Pancreas (tissue), 10 donors: Measurements from ENCODE around the gene SPEM1. TPM values are rescaled to one million over a fixed set of nuclear protein-coding genes. Genes with fewer than 3 reads are reported as not detected.
A peak's percentile ranks its signal among the peaks of the same experiment; 100 is the strongest.

ENCODE experiments used
- ATAC-seq, 4 donors: fragments of 200-7000 bp; cut with Tn5 transposase; one replicate each; pipeline versions ENCODE4 v1.8.0 to v1.9.1; 2020; ENCODE audit warnings: mild to moderate bottlenecking in 4 of 4, moderate library complexity in 4 of 4
- DNase-seq, 6 donors: peaks; one replicate each; pipeline ENCODE4 v3.0.0-alpha.2; 2020
- FAIRE-seq: peaks from 2 replicates; lab custom pipeline; 2012; peaks lifted over from hg19 to GRCh38; lab: Jason Lieb, UNC
- H3K27ac ChIP-seq, 4 donors: fragments of 200-600 bp; sonication (generic); 1 replicate in 3 of 4; 2 replicates in 1 of 4; pipeline versions ENCODE4 v1.5.0 to v1.8.0; 2020
- H3K27me3 ChIP-seq, 4 donors: fragments of 200-600 bp; one replicate each; pipeline ENCODE4 v1.8.0; 2021
- H3K36me3 ChIP-seq, 3 donors: fragments of 200-600 bp; sonication (generic) in 1 of 3; one replicate each; pipeline versions ENCODE4 v1.5.0 to v1.8.0; 2020 to 2021
- H3K4me1 ChIP-seq, 3 donors: fragments of 200-600 bp; one replicate each; pipeline ENCODE4 v1.8.0; 2021
- H3K4me3 ChIP-seq, 4 donors: fragments of 200-600 bp; sonication (generic) in 2 of 4; one replicate each; pipeline versions ENCODE4 v1.5.0 to v1.8.0; 2020 to 2021
- H3K9me3 ChIP-seq, 4 donors: fragments of 200-600 bp; one replicate each; pipeline ENCODE4 v1.8.0; 2021
- CTCF ChIP-seq, 4 donors: fragments of 200-600 bp; sonication (generic) in 3 of 4; IDR thresholded peaks; one replicate each; pipeline versions ENCODE4 v1.5.0 to v1.8.0; 2021; ENCODE audit warnings: antibody characterized with exemption in 4 of 4
- WGBS, 2 donors: extraction: QIAGEN DNeasy Blood & Tissue Kit; methylation state at CpG; one replicate each; pipeline ENCODE4 v1.1.7; 2013; 5-methylcytosine and 5-hydroxymethylcytosine counted together
- intact Hi-C, 3 donors: fragments of 100-400 bp; cut with DNase I; formaldehyde crosslinking; loops; one replicate each; pipeline versions ENCODE4 v1.11.1 to v1.14.2; 2022
- polyA plus RNA-seq, 2 donors: library from polyadenylated mRNA; stranded (reverse); fragments of 200-250 nt; gene quantifications; one replicate each; pipeline ENCODE4 v1.2.3, GENCODE V29; 2013
- total RNA-seq, 6 donors: library from RNA; stranded (reverse); fragmentation: NEBNext Ultra II Directional in 4 of 6; extraction: Animal tissue kit (Norgen Biotek cat#: 25700) in 4 of 6; gene quantifications; one replicate each; pipeline versions ENCODE4 v1.2.1 to v1.2.4, GENCODE V29; 2021 to 2023
- donor health status: healthy with polysubstance abuse.
- donor health status: DM: no; HTN: no; CAD: no; lungs with moderate emphysema.
- donor health status: DM: no; HTN: no; CAD: no.
- donor health status: control.
- donor health status: control.
- donor health status: Bipolar disorder and iron deficiency.
- donor health status: DM: yes; HTN: yes; CAD: no.
- donor health status: DM: no; HTN: no; CAD: no.
- donor health status: DM: no; HTN: no; CAD: no.
- donor health status: DM: yes; HTN: yes; CAD: no.

The SPEM1 gene
- total and polyA plus RNA-seq, 8 donors, result not detected

DNA sequence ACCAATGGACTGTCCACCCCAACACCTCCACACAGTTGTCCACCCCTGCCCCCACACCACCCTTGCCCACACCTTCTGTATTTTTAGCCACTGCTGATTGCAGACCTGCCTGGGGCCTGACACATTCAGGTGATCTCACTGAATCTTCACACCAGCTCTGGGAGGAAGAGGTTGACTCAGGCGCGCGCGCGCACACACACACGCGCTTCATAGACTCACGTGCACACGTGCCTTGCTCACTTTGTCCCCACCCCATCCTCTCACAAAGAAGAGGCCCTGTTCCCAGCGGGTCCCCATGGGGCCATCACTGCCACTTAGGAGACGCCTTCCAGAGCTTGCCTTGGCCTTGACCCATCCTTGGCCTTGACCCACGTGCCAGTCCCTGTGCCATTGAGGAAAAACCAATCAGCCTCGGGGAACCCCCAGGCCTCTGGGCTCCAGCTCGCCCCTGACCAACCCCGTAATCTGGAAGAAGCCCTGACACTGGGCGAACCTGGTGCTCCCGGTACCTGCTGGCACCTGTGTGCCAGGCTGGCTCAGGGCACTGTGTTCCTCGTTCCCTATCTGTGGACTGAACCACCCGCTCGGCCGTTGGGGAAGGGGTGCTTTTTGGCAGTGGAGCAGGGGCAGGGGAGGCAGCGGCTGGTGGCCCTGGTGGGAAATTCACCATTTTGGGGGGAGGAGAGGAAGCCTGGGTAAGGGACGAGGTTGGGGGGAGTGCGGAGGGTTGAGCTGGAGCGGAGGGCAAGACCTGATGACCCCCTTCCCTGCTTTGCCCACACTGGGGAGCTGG, 9.3 kb upstream of the SPEM1 start:
- Histone ChIP-seq H3K4me1 (no peaks in the 10 kb centered on the region), H3K9me3 (no peaks in the 10 kb centered on the region), H3K27me3 (no peaks in the 10 kb centered on the region), H3K4me3 (no peak overlapping the region), H3K27ac (no peak overlapping the region), H3K36me3 (no peaks in the 10 kb centered on the region)
- DNase-seq, result no peak
- intact Hi-C loops, result no loop called here
- 81 to 82% methylated on average over 25 of the region's 25 CpGs for WGBS, 2 donors
- no peak for ATAC-seq
- TF ChIP-seq CTCF (IDR thresholded peaks at IDR 0.05), result no peak
- no peak for FAIRE-seq

GRCh38 chr17:7411427-7411750, 8.7 kb upstream of the SPEM1 start:
- ATAC-seq (no peak), FAIRE-seq (no peak), DNase-seq (no peak)
- H3K4me1 ChIP-seq, result no peaks in the 10 kb centered on the region
- H3K36me3 ChIP-seq, result no peaks in the 10 kb centered on the region
- H3K27me3 ChIP-seq, result no peaks in the 10 kb centered on the region
- no peaks in the 10 kb centered on the region for H3K9me3 ChIP-seq
- intact Hi-C loops, result no loop called here
- no peak overlapping the region for H3K4me3 ChIP-seq
- WGBS, 2 donors, result 83 to 91% methylated on average over 8 of the region's 8 CpGs
- no peak for TF ChIP-seq CTCF (IDR thresholded peaks at IDR 0.05)
- no peak overlapping the region for H3K27ac ChIP-seq

- no peak for DNase-seq
- FAIRE-seq, result no peak
- Histone ChIP-seq H3K27ac (no peak overlapping the region), H3K4me1 (no peaks in the 10 kb centered on the region), H3K4me3 (no peak overlapping the region), H3K27me3 (no peaks in the 10 kb centered on the region), H3K36me3 (no peaks in the 10 kb centered on the region), H3K9me3 (no peaks in the 10 kb centered on the region)
- WGBS, 2 donors, result 76 to 81% methylated on average over 6 of the region's 6 CpGs
- ATAC-seq, result peak in 2 of 4 donors; percentile 18 to 33
- TF ChIP-seq CTCF (IDR thresholded peaks at IDR 0.05), result no peak
- intact Hi-C loops, result no loop called here
Measured at GRCh38 chr17:7413346-7413985, 6.7 kb upstream of the SPEM1 start.

- ATAC-seq, result no peak
- H3K4me3 ChIP-seq, result no peak overlapping the region
- 78 to 83% methylated on average over 14 of the region's 14 CpGs for WGBS, 2 donors
- no peaks in the 10 kb centered on the region for H3K9me3 ChIP-seq
- no peak for DNase-seq
- H3K27me3 ChIP-seq, result no peaks in the 10 kb centered on the region
- no peak overlapping the region for H3K27ac ChIP-seq
- no peak for FAIRE-seq
- intact Hi-C loops, result no loop called here
- H3K36me3 ChIP-seq, result no peaks in the 10 kb centered on the region
- TF ChIP-seq CTCF (IDR thresholded peaks at IDR 0.05), result no peak
- no peaks in the 10 kb centered on the region for H3K4me1 ChIP-seq
Measured at GRCh38 chr17:7414837-7415236, 5.3 kb upstream of the SPEM1 start.

- Histone ChIP-seq H3K4me1 (no peaks in the 10 kb centered on the region), H3K9me3 (no peaks in the 10 kb centered on the region), H3K4me3 (no peak overlapping the region), H3K27ac (no peak overlapping the region), H3K36me3 (no peaks in the 10 kb centered on the region), H3K27me3 (no peaks in the 10 kb centered on the region)
- 84 to 85% methylated on average over 23 of the region's 23 CpGs for WGBS, 2 donors
- no peak for ATAC-seq
- no peak for FAIRE-seq
- DNase-seq, result no peak
- no peak for TF ChIP-seq CTCF (IDR thresholded peaks at IDR 0.05)
- intact Hi-C loops, result no loop called here
Measured at GRCh38 chr17:7415784-7416183, 4.3 kb upstream of the SPEM1 start.
